ENCODE measurements around the gene DMXL2.
"Not testable (repeated sequence)": the region's sequence is repeated elsewhere in the genome, so short reads cannot be mapped to it uniquely, and the experiment has no call there.

The DMXL2 gene

GRCh38 chr15:51649659-51650521 lies 27.3 kb upstream of the DMXL2 start:
- Histone ChIP-seq H3K9ac (ENCODE audit: low read depth, low read length) (no peak overlapping the region), H3K4me1 (ENCODE audit: insufficient read depth, low read length) (no peaks in the 10 kb centered on the region), H3K27ac (ENCODE audit: low read depth, low read length) (no peak overlapping the region), H3K9me3 (ENCODE audit: insufficient read depth, low read depth, low read length) (no peaks in the 10 kb centered on the region), H3K4me3 (ENCODE audit: low read length) (no peak overlapping the region), H3K27me3 (ENCODE audit: insufficient read depth, low read length) (no peaks in the 10 kb centered on the region), H3K36me3 (ENCODE audit: insufficient read depth, low read length) (no peaks in the 10 kb centered on the region)
- no CpG with 5 or more reads among the region's 4 CpGs for WGBS

GRCh38 chr15:51648643-51649042 lies 26.1 kb upstream of the DMXL2 start:
- not testable (repeated sequence) for H3K4me3 ChIP-seq (ENCODE audit: low read length); H3K9me3 ChIP-seq (ENCODE audit: insufficient read depth, low read depth, low read length); H3K4me1 ChIP-seq (ENCODE audit: insufficient read depth, low read length); H3K36me3 ChIP-seq (ENCODE audit: insufficient read depth, low read length); H3K27ac ChIP-seq (ENCODE audit: low read depth, low read length); H3K27me3 ChIP-seq (ENCODE audit: insufficient read depth, low read length); H3K9ac ChIP-seq (ENCODE audit: low read depth, low read length)
- WGBS = 69% methylated on average over 2 of the region's 4 CpGs

- not testable (repeated sequence) for H3K27ac ChIP-seq (ENCODE audit: low read depth, low read length); H3K27me3 ChIP-seq (ENCODE audit: insufficient read depth, low read length); H3K4me3 ChIP-seq (ENCODE audit: low read length); H3K4me1 ChIP-seq (ENCODE audit: insufficient read depth, low read length); H3K9ac ChIP-seq (ENCODE audit: low read depth, low read length); H3K36me3 ChIP-seq (ENCODE audit: insufficient read depth, low read length); H3K9me3 ChIP-seq (ENCODE audit: insufficient read depth, low read depth, low read length)
- no CpG with 5 or more reads among the region's 1 CpG for WGBS
These were observed 25.5 kb upstream of the DMXL2 start for GRCh38 chr15:51648101-51648500.

- no peaks in the 10 kb centered on the region for H3K36me3 ChIP-seq (ENCODE audit: insufficient read depth, low read length)
- 80% methylated on average over 3 of the region's 3 CpGs for WGBS
- no peak overlapping the region for H3K27ac ChIP-seq (ENCODE audit: low read depth, low read length)
- no peak overlapping the region for H3K9ac ChIP-seq (ENCODE audit: low read depth, low read length)
- H3K4me3 ChIP-seq (ENCODE audit: low read length) = no peak overlapping the region
- no peaks in the 10 kb centered on the region for H3K4me1 ChIP-seq (ENCODE audit: insufficient read depth, low read length)
- H3K9me3 ChIP-seq (ENCODE audit: insufficient read depth, low read depth, low read length) = no peaks in the 10 kb centered on the region
- no peaks in the 10 kb centered on the region for H3K27me3 ChIP-seq (ENCODE audit: insufficient read depth, low read length)
These were observed 24.6 kb upstream of the DMXL2 start for GRCh38 chr15:51647128-51647562.

- no peaks in the 10 kb centered on the region for H3K4me1 ChIP-seq (ENCODE audit: insufficient read depth, low read length)
- H3K4me3 ChIP-seq (ENCODE audit: low read length) = no peak overlapping the region
- no peaks in the 10 kb centered on the region for H3K36me3 ChIP-seq (ENCODE audit: insufficient read depth, low read length)
- peaks cover 5% of the 10 kb centered on the region for H3K27me3 ChIP-seq (ENCODE audit: insufficient read depth, low read length)
- H3K27ac ChIP-seq (ENCODE audit: low read depth, low read length) = no peak overlapping the region
- WGBS = 85% methylated on average over 1 of the region's 1 CpG
- no peaks in the 10 kb centered on the region for H3K9me3 ChIP-seq (ENCODE audit: insufficient read depth, low read depth, low read length)
- H3K9ac ChIP-seq (ENCODE audit: low read depth, low read length) = no peak overlapping the region
These were observed 20.1 kb upstream of the DMXL2 start for GRCh38 chr15:51642696-51643095.

GRCh38 chr15:51641490-51642130 lies 19.0 kb upstream of the DMXL2 start:
- H3K9ac ChIP-seq (ENCODE audit: low read depth, low read length) = no peak overlapping the region
- no peaks in the 10 kb centered on the region for H3K9me3 ChIP-seq (ENCODE audit: insufficient read depth, low read depth, low read length)
- H3K27me3 ChIP-seq (ENCODE audit: insufficient read depth, low read length) = peaks cover 5% of the 10 kb centered on the region
- no peaks in the 10 kb centered on the region for H3K4me1 ChIP-seq (ENCODE audit: insufficient read depth, low read length)
- H3K36me3 ChIP-seq (ENCODE audit: insufficient read depth, low read length) = no peaks in the 10 kb centered on the region
- H3K27ac ChIP-seq (ENCODE audit: low read depth, low read length) = no peak overlapping the region
- WGBS = 98% methylated on average over 4 of the region's 4 CpGs
- no peak overlapping the region for H3K4me3 ChIP-seq (ENCODE audit: low read length)

GRCh38 chr15:51634591-51635198 lies 12.1 kb upstream of the DMXL2 start:
- 84% methylated on average over 3 of the region's 3 CpGs for WGBS
- Histone ChIP-seq H3K4me1 (ENCODE audit: insufficient read depth, low read length) (no peaks in the 10 kb centered on the region), H3K9ac (ENCODE audit: low read depth, low read length) (no peak overlapping the region)

GRCh38 chr15:51629612-51630011 lies 7.0 kb upstream of the DMXL2 start:
- no peak overlapping the region for H3K4me3 ChIP-seq (ENCODE audit: low read length)
- H3K27ac ChIP-seq (ENCODE audit: low read depth, low read length) = no peak overlapping the region
- H3K36me3 ChIP-seq (ENCODE audit: insufficient read depth, low read length) = no peaks in the 10 kb centered on the region
- 93% methylated on average over 1 of the region's 1 CpG for WGBS
- no peak overlapping the region for H3K9ac ChIP-seq (ENCODE audit: low read depth, low read length)
- no peaks in the 10 kb centered on the region for H3K9me3 ChIP-seq (ENCODE audit: insufficient read depth, low read depth, low read length)
- peaks cover 8% of the 10 kb centered on the region for H3K27me3 ChIP-seq (ENCODE audit: insufficient read depth, low read length)
- no peaks in the 10 kb centered on the region for H3K4me1 ChIP-seq (ENCODE audit: insufficient read depth, low read length)

More at GRCh38 chr15:51634591-51635198, 12.1 kb upstream of the DMXL2 start:
- Histone ChIP-seq H3K27me3 (ENCODE audit: insufficient read depth, low read length) (peaks cover 29% of the 10 kb centered on the region), H3K27ac (ENCODE audit: low read depth, low read length) (no peak overlapping the region), H3K9me3 (ENCODE audit: insufficient read depth, low read depth, low read length) (no peaks in the 10 kb centered on the region), H3K36me3 (ENCODE audit: insufficient read depth, low read length) (no peaks in the 10 kb centered on the region), H3K4me3 (ENCODE audit: low read length) (no peak overlapping the region)

GRCh38 chr15:51625236-51625635 lies 2.7 kb upstream of the DMXL2 start:
- peaks cover 20% of the 10 kb centered on the region for H3K27me3 ChIP-seq (ENCODE audit: insufficient read depth, low read length)
- H3K27ac ChIP-seq (ENCODE audit: low read depth, low read length) = no peak overlapping the region
- H3K4me1 ChIP-seq (ENCODE audit: insufficient read depth, low read length) = peaks cover 8% of the 10 kb centered on the region; the same call in 1 of the 2 replicates
- H3K4me3 ChIP-seq (ENCODE audit: low read length) = no peak overlapping the region
- WGBS = 85% methylated on average over 1 of the region's 1 CpG
- H3K36me3 ChIP-seq (ENCODE audit: insufficient read depth, low read length) = no peaks in the 10 kb centered on the region
- H3K9me3 ChIP-seq (ENCODE audit: insufficient read depth, low read depth, low read length) = no peaks in the 10 kb centered on the region
- H3K9ac ChIP-seq (ENCODE audit: low read depth, low read length) = no peak overlapping the region

GRCh38 chr15:51624022-51624421 lies 1.5 kb upstream of the DMXL2 start:
- Histone ChIP-seq H3K27ac (ENCODE audit: low read depth, low read length) (no peak overlapping the region), H3K4me3 (ENCODE audit: low read length) (peak overlapping the region; percentile 73; the same call in 1 of the 2 replicates), H3K27me3 (ENCODE audit: insufficient read depth, low read length) (peaks cover 20% of the 10 kb centered on the region), H3K9ac (ENCODE audit: low read depth, low read length) (no peak overlapping the region), H3K4me1 (ENCODE audit: insufficient read depth, low read length) (peaks cover 8% of the 10 kb centered on the region; the same call in 1 of the 2 replicates), H3K36me3 (ENCODE audit: insufficient read depth, low read length) (no peaks in the 10 kb centered on the region), H3K9me3 (ENCODE audit: insufficient read depth, low read depth, low read length) (no peaks in the 10 kb centered on the region)
- WGBS = 48% methylated on average over 3 of the region's 4 CpGs

- Histone ChIP-seq H3K4me3 (ENCODE audit: low read length) (peak overlapping the region; percentile 73), H3K4me1 (ENCODE audit: insufficient read depth, low read length) (peaks cover 8% of the 10 kb centered on the region; the same call in 1 of the 2 replicates), H3K36me3 (ENCODE audit: insufficient read depth, low read length) (no peaks in the 10 kb centered on the region), H3K27ac (ENCODE audit: low read depth, low read length) (no peak overlapping the region), H3K9me3 (ENCODE audit: insufficient read depth, low read depth, low read length) (no peaks in the 10 kb centered on the region), H3K27me3 (ENCODE audit: insufficient read depth, low read length) (peaks cover 20% of the 10 kb centered on the region), H3K9ac (ENCODE audit: low read depth, low read length) (peak overlapping the region; percentile 81)
- 38% methylated on average over 8 of the region's 8 CpGs for WGBS
These were observed 891 bp upstream of the DMXL2 start for GRCh38 chr15:51623386-51623938.

Measured in HUES64 (cell line).